ENCODE results near the gene LRRK1. TPM values are rescaled to one million over a fixed set of nuclear protein-coding genes. Genes with fewer than 3 reads are reported as not detected.

The LRRK1 gene
- total and polyA plus RNA-seq, 2 experiments from 2014 or later, result 2.6 to 4.5 TPM

DNA sequence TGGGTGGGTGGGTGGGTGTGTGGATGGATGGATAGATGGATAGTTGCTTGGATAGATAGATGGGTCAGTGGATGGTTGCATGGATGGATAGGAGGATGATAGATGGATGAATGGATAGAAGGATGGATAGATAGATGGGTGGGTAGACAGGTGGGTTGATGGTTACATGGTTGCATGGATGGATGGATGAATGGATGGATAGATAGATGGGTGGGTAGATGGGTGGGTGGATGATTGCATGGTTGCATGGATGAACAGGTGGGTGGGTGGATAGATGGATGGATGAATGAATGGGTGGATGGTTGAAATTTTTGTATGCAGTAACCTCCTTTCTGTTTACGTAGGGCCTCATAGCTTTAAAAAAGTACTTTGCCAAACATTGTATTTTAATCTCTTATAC, 79.5 kb downstream of the LRRK1 start:
- Mint-ChIP-seq H3K4me3 (no peak overlapping the region), H3K27ac (no peak overlapping the region), H3K36me3 (ENCODE audit: low read depth) (no peaks in the 10 kb centered on the region), H3K9me3 (peaks cover 4% of the 10 kb centered on the region; the same call in 1 of the 3 replicates), H3K4me1 (peaks cover 26% of the 10 kb centered on the region), H3K27me3 (ENCODE audit: insufficient read depth, low read depth, poor library complexity) (peaks cover 3% of the 10 kb centered on the region)
- H3K4me2 ChIP-seq, result no peak overlapping the region
- H3K36me3 ChIP-seq (ENCODE audit: insufficient read depth), result no peaks in the 10 kb centered on the region
- no peak overlapping the region for H2AFZ ChIP-seq
- H3K4me1 ChIP-seq (ENCODE audit: insufficient read depth), result peaks cover 10% of the 10 kb centered on the region; the same call in 1 of the 2 replicates
- ATAC-seq, result no peak
- no peaks in the 10 kb centered on the region for H4K20me1 ChIP-seq (replicated peaks; ENCODE audit: insufficient read depth)
- H3K4me3 ChIP-seq, result no peak overlapping the region
- DNase-seq (ENCODE audit: low spot score), result no peak
- peaks cover 8% of the 10 kb centered on the region; the same call in 1 of the 2 replicates for H3K9me2 ChIP-seq (ENCODE audit: insufficient read depth)
- no peaks in the 10 kb centered on the region for H3F3A ChIP-seq (replicated peaks; ENCODE audit: low read depth)
- H3K79me2 ChIP-seq (replicated peaks; ENCODE audit: insufficient read depth), result no peaks in the 10 kb centered on the region
- TF ChIP-seq ZNF114 (CRISPR knock-in tag; IDR thresholded peaks at IDR 0.05), result no peak
- no peak for TF ChIP-seq EZH2phosphoT487 (IDR thresholded peaks at IDR 0.05; ENCODE audit: unreplicated experiment)
- no peak for TF ChIP-seq POLR2AphosphoS5 (IDR thresholded peaks at IDR 0.05; ENCODE audit: low read depth)
- no peak for TF ChIP-seq EZH2 (IDR thresholded peaks at IDR 0.05; ENCODE audit: low read depth, unreplicated experiment)
- TF ChIP-seq, protein P1, sequence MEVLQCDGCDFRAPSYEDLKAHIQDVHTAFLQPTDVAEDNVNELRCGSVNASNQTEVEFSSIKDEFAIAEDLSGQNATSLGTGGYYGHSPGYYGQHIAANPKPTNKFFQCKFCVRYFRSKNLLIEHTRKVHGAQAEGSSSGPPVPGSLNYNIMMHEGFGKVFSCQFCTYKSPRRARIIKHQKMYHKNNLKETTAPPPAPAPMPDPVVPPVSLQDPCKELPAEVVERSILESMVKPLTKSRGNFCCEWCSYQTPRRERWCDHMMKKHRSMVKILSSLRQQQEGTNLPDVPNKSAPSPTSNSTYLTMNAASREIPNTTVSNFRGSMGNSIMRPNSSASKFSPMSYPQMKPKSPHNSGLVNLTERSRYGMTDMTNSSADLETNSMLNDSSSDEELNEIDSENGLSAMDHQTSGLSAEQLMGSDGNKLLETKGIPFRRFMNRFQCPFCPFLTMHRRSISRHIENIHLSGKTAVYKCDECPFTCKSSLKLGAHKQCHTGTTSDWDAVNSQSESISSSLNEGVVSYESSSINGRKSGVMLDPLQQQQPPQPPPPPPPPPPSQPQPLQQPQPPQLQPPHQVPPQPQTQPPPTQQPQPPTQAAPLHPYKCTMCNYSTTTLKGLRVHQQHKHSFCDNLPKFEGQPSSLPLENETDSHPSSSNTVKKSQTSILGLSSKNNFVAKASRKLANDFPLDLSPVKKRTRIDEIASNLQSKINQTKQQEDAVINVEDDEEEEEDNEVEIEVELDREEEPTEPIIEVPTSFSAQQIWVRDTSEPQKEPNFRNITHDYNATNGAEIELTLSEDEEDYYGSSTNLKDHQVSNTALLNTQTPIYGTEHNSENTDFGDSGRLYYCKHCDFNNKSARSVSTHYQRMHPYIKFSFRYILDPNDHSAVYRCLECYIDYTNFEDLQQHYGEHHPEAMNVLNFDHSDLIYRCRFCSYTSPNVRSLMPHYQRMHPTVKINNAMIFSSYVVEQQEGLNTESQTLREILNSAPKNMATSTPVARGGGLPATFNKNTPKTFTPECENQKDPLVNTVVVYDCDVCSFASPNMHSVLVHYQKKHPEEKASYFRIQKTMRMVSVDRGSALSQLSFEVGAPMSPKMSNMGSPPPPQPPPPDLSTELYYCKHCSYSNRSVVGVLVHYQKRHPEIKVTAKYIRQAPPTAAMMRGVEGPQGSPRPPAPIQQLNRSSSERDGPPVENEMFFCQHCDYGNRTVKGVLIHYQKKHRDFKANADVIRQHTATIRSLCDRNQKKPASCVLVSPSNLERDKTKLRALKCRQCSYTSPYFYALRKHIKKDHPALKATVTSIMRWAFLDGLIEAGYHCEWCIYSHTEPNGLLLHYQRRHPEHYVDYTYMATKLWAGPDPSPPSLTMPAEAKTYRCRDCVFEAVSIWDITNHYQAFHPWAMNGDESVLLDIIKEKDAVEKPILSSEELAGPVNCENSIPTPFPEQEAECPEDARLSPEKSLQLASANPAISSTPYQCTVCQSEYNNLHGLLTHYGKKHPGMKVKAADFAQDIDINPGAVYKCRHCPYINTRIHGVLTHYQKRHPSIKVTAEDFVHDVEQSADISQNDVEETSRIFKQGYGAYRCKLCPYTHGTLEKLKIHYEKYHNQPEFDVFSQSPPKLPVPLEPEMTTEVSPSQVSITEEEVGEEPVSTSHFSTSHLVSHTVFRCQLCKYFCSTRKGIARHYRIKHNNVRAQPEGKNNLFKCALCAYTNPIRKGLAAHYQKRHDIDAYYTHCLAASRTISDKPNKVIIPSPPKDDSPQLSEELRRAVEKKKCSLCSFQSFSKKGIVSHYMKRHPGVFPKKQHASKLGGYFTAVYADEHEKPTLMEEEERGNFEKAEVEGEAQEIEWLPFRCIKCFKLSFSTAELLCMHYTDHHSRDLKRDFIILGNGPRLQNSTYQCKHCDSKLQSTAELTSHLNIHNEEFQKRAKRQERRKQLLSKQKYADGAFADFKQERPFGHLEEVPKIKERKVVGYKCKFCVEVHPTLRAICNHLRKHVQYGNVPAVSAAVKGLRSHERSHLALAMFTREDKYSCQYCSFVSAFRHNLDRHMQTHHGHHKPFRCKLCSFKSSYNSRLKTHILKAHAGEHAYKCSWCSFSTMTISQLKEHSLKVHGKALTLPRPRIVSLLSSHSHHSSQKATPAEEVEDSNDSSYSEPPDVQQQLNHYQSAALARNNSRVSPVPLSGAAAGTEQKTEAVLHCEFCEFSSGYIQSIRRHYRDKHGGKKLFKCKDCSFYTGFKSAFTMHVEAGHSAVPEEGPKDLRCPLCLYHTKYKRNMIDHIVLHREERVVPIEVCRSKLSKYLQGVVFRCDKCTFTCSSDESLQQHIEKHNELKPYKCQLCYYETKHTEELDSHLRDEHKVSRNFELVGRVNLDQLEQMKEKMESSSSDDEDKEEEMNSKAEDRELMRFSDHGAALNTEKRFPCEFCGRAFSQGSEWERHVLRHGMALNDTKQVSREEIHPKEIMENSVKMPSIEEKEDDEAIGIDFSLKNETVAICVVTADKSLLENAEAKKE (CRISPR knock-in tag; IDR thresholded peaks at IDR 0.05), result no peak
- TF ChIP-seq, protein P2, sequence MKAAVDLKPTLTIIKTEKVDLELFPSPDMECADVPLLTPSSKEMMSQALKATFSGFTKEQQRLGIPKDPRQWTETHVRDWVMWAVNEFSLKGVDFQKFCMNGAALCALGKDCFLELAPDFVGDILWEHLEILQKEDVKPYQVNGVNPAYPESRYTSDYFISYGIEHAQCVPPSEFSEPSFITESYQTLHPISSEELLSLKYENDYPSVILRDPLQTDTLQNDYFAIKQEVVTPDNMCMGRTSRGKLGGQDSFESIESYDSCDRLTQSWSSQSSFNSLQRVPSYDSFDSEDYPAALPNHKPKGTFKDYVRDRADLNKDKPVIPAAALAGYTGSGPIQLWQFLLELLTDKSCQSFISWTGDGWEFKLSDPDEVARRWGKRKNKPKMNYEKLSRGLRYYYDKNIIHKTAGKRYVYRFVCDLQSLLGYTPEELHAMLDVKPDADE (IDR thresholded peaks at IDR 0.05), result no peak
- no peak for TF ChIP-seq NANOG (IDR thresholded peaks at IDR 0.05; ENCODE audit: borderline replicate concordance)
- TF ChIP-seq ZNF331 (CRISPR knock-in tag; IDR thresholded peaks at IDR 0.05; ENCODE audit: low read depth), result no peak
- no peak for TF ChIP-seq CREB1 (CRISPR knock-in tag; IDR thresholded peaks at IDR 0.05; ENCODE audit: low read depth)
- no peak for TF ChIP-seq STAT1 (IDR thresholded peaks at IDR 0.05; ENCODE audit: unreplicated experiment)
- no peak for TF ChIP-seq JUNB (IDR thresholded peaks at IDR 0.05; ENCODE audit: unreplicated experiment)
- TF ChIP-seq, protein P3, sequence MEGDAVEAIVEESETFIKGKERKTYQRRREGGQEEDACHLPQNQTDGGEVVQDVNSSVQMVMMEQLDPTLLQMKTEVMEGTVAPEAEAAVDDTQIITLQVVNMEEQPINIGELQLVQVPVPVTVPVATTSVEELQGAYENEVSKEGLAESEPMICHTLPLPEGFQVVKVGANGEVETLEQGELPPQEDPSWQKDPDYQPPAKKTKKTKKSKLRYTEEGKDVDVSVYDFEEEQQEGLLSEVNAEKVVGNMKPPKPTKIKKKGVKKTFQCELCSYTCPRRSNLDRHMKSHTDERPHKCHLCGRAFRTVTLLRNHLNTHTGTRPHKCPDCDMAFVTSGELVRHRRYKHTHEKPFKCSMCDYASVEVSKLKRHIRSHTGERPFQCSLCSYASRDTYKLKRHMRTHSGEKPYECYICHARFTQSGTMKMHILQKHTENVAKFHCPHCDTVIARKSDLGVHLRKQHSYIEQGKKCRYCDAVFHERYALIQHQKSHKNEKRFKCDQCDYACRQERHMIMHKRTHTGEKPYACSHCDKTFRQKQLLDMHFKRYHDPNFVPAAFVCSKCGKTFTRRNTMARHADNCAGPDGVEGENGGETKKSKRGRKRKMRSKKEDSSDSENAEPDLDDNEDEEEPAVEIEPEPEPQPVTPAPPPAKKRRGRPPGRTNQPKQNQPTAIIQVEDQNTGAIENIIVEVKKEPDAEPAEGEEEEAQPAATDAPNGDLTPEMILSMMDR (conservative IDR thresholded peaks at IDR 0.05; ENCODE audit: low read depth in 2 of 2), result no peak
- TF ChIP-seq, protein P4, sequence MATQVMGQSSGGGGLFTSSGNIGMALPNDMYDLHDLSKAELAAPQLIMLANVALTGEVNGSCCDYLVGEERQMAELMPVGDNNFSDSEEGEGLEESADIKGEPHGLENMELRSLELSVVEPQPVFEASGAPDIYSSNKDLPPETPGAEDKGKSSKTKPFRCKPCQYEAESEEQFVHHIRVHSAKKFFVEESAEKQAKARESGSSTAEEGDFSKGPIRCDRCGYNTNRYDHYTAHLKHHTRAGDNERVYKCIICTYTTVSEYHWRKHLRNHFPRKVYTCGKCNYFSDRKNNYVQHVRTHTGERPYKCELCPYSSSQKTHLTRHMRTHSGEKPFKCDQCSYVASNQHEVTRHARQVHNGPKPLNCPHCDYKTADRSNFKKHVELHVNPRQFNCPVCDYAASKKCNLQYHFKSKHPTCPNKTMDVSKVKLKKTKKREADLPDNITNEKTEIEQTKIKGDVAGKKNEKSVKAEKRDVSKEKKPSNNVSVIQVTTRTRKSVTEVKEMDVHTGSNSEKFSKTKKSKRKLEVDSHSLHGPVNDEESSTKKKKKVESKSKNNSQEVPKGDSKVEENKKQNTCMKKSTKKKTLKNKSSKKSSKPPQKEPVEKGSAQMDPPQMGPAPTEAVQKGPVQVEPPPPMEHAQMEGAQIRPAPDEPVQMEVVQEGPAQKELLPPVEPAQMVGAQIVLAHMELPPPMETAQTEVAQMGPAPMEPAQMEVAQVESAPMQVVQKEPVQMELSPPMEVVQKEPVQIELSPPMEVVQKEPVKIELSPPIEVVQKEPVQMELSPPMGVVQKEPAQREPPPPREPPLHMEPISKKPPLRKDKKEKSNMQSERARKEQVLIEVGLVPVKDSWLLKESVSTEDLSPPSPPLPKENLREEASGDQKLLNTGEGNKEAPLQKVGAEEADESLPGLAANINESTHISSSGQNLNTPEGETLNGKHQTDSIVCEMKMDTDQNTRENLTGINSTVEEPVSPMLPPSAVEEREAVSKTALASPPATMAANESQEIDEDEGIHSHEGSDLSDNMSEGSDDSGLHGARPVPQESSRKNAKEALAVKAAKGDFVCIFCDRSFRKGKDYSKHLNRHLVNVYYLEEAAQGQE (IDR thresholded peaks at IDR 0.05; ENCODE audit: unreplicated experiment), result no peak
- no peak overlapping the region for H3K27ac ChIP-seq (ENCODE audit: low read depth)
- H3K27me3 ChIP-seq (ENCODE audit: insufficient read depth), result no peaks in the 10 kb centered on the region

All from GM23338 (cell line).